Glutamatergic neuron (in vitro differentiated cells): ENCODE measurements around the gene NBL1. TPM values are rescaled to one million over a fixed set of nuclear protein-coding genes. Genes with fewer than 3 reads are reported as not detected.

Experiments
- DNase-seq: peaks from one replicate; pipeline ENCODE4 v3.0.0; 2022
- H3K27ac Mint-ChIP-seq: one replicate; pipeline ENCODE4 v1.8.0; 2020; ENCODE audit warnings: mild to moderate bottlenecking, mixed read lengths, inconsistent platforms; ENCODE audit not compliant: unreplicated experiment
- H3K27me3 Mint-ChIP-seq: one replicate; pipeline ENCODE4 v1.8.0; 2020; ENCODE audit warnings: mild to moderate bottlenecking, moderate library complexity, mixed read lengths, inconsistent platforms; ENCODE audit not compliant: unreplicated experiment
- H3K36me3 Mint-ChIP-seq: one replicate; pipeline ENCODE4 v1.8.0; 2020; ENCODE audit warnings: mild to moderate bottlenecking, mixed read lengths, inconsistent platforms; ENCODE audit not compliant: unreplicated experiment
- H3K4me1 Mint-ChIP-seq: one replicate; pipeline ENCODE4 v1.8.0; 2020; ENCODE audit warnings: mild to moderate bottlenecking, low read depth, mixed read lengths, inconsistent platforms; ENCODE audit not compliant: unreplicated experiment
- H3K4me3 Mint-ChIP-seq: one replicate; pipeline ENCODE4 v1.8.0; 2020; ENCODE audit warnings: mild to moderate bottlenecking, mixed read lengths, inconsistent platforms; ENCODE audit not compliant: unreplicated experiment
- H3K9me3 Mint-ChIP-seq: one replicate; pipeline ENCODE4 v1.8.0; 2020; ENCODE audit warnings: mild to moderate bottlenecking, moderate library complexity, mixed read lengths, inconsistent platforms; ENCODE audit not compliant: unreplicated experiment
- long read RNA-seq: library from polyadenylated mRNA; unstranded; transcript quantifications from one replicate; pipeline ENCODE4 v2.0.0, GENCODE V29; 2020; ENCODE audit not compliant: unreplicated experiment
- total RNA-seq: library from RNA; stranded (reverse); fragmentation: NEBNext Ultra II Directional; extraction: Animal tissue kit (Norgen Biotek cat#: 25700); gene quantifications from one replicate; pipeline ENCODE4 v1.2.1, GENCODE V29; 2021; ENCODE audit not compliant: unreplicated experiment
- TF ChIP-seq, protein P1 (sequence below): fragments of 200-600 bp; sonication (generic); IDR thresholded peaks from one replicate; pipeline ENCODE4 v1.5.0; 2021; ENCODE audit not compliant: partially characterized antibody, unreplicated experiment

NBL1 gene
- 14.4 TPM for total RNA-seq
- long read RNA-seq, partial matches to known transcripts = 0 of 11 reads
- long read RNA-seq, other reads (novel, unspliced or antisense) = 7 of 11 reads

- Mint-ChIP-seq H3K9me3 (peaks cover 14% of the 10 kb centered on the region), H3K4me1 (peaks cover 9% of the 10 kb centered on the region), H3K27ac (peak within 1 kb of the TSS; percentile 64), H3K36me3 (no peaks in the 10 kb centered on the region), H3K27me3 (peaks cover 20% of the 10 kb centered on the region), H3K4me3 (peak within 1 kb of the TSS; percentile 98)
- TF ChIP-seq, protein P1, sequence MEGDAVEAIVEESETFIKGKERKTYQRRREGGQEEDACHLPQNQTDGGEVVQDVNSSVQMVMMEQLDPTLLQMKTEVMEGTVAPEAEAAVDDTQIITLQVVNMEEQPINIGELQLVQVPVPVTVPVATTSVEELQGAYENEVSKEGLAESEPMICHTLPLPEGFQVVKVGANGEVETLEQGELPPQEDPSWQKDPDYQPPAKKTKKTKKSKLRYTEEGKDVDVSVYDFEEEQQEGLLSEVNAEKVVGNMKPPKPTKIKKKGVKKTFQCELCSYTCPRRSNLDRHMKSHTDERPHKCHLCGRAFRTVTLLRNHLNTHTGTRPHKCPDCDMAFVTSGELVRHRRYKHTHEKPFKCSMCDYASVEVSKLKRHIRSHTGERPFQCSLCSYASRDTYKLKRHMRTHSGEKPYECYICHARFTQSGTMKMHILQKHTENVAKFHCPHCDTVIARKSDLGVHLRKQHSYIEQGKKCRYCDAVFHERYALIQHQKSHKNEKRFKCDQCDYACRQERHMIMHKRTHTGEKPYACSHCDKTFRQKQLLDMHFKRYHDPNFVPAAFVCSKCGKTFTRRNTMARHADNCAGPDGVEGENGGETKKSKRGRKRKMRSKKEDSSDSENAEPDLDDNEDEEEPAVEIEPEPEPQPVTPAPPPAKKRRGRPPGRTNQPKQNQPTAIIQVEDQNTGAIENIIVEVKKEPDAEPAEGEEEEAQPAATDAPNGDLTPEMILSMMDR = no peak
- DNase-seq = peak; percentile 50
Measured at GRCh38 chr1:19643602-19644394, at the start of gene NBL1. NBL1 (plus strand) TSS chr1:19644311; CDS start chr1:19655031, 10,720 bp downstream.

GRCh38 chr1:19596065-19596713, 47.9 kb upstream of the NBL1 start:
- Mint-ChIP-seq H3K4me3 (peak overlapping the region; percentile 99), H3K4me1 (peaks cover 11% of the 10 kb centered on the region), H3K27ac (peak overlapping the region; percentile 90), H3K27me3 (peaks cover 4% of the 10 kb centered on the region), H3K9me3 (peaks cover 7% of the 10 kb centered on the region), H3K36me3 (no peaks in the 10 kb centered on the region)
- TF ChIP-seq, protein P1 = no peak
- no peak for DNase-seq

- DNase-seq = peak; percentile 95
- Mint-ChIP-seq H3K36me3 (no peaks in the 10 kb centered on the region), H3K4me1 (peaks cover 11% of the 10 kb centered on the region), H3K9me3 (peaks cover 7% of the 10 kb centered on the region), H3K27me3 (peaks cover 4% of the 10 kb centered on the region), H3K4me3 (peak overlapping the region; percentile 99), H3K27ac (peak overlapping the region; percentile 90)
- TF ChIP-seq, protein P1 = no peak
Measured at GRCh38 chr1:19596714-19597495, 47.2 kb upstream of the NBL1 start.

- H3K27me3 Mint-ChIP-seq = peaks cover 4% of the 10 kb centered on the region
- DNase-seq = no peak
- TF ChIP-seq, protein P1 = no peak
- no peaks in the 10 kb centered on the region for H3K36me3 Mint-ChIP-seq
- peak overlapping the region; percentile 97 for H3K4me3 Mint-ChIP-seq
- peak overlapping the region; percentile 77 for H3K27ac Mint-ChIP-seq
- peaks cover 7% of the 10 kb centered on the region for H3K9me3 Mint-ChIP-seq
- peaks cover 11% of the 10 kb centered on the region for H3K4me1 Mint-ChIP-seq
Measured at GRCh38 chr1:19597496-19598309, 46.4 kb upstream of the NBL1 start.
